HG02623 (cell line): ENCODE measurements around the gene SOD3.

Source experiments
- ATAC-seq: cut with Tn5 transposase; IDR thresholded peaks from one replicate; pipeline ENCODE4 v1.9.1; 2021; ENCODE audit warnings: moderate library complexity; ENCODE audit not compliant: unreplicated experiment

The SOD3 gene

DNA sequence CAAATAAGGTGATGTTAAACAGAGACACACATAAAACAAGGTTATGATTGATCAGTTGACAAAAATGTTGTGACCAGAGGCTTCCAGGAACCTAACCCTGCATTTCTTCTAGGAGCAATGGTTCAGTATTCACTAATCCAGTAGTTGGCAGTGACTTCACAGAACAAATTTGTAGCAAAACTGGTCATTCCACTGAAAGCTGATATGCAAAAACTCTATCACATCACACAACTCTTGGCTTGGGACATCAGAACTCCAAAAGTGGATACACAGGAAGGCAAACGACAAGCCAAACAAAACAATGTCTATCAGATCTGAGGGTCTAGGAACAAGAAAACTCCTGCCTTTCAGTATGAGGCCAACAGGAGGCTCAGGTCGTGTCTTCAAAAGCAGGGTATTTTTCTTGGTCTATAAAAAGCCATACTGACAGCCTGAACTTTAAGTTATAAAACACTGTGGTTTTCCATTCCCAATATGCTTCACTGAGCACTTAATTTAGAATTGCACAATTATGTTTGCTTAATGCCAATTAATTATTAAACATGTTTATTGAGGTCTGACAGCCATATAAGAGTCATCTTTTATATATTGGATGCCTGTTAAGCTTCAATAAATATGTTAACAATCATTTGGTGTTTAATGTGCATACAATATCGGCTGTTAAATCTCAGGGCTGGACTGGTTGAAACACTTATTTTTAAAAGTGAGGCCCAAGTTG is 45.6 kb downstream of the SOD3 start:
- ATAC-seq = no peak

DNA sequence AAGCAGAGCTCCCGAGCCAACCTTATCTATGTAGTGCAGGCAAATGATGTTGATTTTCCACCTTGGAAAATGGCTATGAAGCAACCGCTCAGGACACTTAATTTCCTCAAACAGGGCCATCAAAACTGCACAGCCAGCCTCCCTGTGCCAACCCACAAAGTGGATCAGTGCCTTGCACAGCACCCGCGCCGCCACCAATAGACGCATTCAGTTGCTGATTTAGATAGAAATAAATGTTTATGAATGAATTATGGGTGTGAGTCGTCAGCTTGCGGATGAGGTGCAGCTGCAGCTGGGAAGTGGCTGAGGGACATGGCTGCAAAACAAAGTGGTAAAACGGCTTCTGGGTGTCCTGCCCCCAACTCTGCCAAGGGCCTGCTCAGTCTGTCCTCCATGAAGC is 47.0 kb downstream of the SOD3 start:
- no peak for ATAC-seq

DNA sequence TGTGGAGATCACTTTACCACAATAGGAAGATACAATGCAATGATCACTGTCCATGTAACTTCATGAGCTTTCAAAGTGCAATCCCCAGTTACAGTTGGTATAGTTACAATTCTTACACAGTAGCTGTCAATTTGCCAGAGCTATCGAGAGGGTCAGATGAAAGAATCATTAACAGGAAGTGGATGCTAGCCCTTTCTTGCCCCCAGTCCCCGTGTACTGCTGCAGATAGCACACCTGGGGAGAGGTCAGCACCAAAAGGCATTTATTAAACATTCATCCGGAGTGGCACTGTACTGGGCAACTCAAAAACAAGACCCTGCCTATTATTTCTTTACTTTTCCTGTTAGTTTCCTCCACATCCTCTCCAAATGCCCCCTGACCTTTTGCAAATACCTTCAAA is 47.7 kb downstream of the SOD3 start:
- no peak for ATAC-seq

DNA sequence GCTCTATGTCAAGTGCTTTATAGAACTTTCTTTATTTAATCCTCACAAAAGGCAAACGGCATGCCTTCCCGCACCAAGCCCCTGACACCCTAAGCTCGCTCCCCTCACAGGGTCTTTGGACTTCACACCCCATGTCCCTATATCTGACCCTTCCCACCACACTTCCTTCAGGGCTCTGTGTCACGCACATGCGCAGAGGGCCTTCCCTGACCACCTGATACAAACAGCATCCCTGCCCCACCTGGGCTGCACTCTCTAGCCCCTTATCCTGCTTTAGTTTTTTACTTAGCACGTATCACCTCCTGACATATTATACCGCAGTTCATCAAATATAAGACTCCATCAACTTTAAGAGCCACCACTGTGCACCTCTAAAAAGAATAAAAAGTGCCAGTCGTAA is 49.8 kb downstream of the SOD3 start:
- ATAC-seq = no peak

DNA sequence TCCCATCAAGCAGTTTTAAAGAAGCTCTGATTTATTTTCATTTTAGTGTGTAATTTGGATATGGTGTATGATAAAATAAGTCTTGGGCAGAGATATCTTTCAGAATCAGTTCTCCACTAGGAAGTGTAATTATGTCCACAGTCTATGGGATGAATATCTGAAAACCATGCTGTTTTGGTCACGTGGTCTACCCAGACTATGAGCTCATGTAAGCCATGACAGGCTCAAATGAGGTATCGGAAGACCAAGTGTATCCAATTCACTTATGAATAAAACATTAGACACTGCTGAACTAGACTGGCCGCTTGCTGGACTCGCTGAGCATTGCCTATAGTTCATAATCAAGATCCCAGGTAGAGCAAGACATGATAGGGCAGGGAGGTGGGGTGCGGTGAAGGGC is 50.5 kb downstream of the SOD3 start:
- ATAC-seq = no peak

DNA sequence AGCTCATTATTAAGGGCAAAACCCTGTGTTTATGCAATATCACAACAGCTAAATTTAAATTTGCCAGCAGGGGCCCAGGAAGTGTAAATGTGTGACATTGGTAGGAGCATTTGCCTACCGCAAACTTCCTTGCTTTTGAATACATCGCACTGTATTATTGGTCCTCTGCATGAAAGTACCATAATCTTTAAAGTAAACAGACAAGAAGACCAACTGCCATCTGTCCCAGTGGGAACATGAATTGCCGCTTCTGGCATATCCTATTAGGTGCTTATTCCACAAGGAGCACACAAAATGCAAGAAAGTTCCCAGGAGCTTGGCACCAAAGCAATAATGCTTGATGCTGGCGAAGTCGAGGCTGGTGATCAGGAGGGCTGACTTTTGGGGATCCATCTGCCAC is 51.3 kb downstream of the SOD3 start:
- no peak for ATAC-seq

DNA sequence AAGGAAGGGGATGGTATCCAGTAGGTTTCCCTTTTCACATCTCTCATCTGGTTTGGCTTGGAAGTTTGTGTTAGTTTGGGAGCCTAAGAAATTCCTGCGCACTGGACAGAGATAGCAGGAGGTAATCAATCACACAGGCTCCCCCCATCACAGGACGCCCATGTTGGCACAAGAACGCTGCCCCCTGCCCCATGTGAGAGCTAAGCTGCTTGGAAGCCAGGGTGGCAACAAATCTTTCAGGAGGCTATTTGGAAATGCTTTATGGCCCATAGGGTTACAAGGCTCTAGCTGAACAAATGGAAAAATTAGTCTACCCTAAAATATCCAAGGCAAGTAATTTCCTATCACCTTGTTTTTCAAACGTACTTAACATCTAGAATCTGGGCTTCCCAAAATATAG is 54.0 kb downstream of the SOD3 start:
- ATAC-seq = no peak

DNA sequence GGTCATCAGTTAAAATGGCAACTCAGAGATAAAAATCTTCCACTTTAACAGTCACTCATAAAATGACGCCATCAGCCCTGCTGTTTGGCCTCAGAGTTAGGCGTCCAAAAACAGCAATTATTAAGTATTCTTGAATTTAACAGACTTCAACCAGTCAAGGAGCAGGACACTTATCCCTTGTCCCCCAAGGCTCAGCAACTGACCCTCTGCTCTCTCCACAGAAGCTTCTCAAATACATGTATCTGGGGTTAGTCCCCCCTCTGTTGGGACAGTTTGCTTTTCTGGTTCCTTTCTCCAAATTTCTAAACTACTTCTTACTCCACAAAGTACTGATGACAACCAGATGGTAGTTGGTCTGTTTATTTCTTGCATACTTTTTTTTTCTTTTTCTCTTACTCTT is 54.4 kb downstream of the SOD3 start:
- ATAC-seq = no peak
